ENCODE data around the gene GPR37L1.

Gene GPR37L1

DNA sequence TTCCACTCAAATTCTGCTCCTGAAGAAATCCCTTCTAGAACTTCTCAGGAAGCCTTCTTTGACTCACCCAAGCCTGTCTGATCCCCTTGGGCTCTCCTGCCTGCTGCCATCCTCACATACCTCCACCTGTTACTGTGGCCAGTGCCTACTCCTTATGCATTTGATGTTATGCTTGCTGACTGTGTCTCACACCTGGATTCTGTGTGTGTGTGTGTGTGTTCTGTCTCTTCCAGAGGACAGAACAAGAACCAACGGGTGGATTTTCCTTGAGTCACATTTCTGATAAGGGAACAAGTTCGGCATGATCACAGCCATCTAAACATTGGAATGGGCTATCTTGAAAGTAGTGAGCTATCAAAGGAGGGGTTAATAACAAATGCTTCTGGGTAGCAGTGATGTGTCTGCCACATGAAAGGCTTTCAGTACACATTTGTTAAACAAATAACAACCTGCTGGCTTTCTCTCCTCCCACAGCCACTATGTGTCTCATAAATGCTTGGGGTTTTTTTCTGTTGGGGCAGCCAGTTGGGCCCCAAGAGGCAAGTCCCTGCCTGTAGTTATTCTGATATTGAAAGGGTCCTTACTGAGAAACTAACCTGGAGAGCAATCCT, 8.9 kb upstream of the GPR37L1 start:
- H3K27me3 ChIP-seq (ENCODE audit: control insufficient read depth, insufficient read depth, low read length): no peaks in the 10 kb centered on the region
- no peak overlapping the region for H3K27ac ChIP-seq (ENCODE audit: low read depth, low read length)
- peaks cover 2% of the 10 kb centered on the region for H3K4me1 ChIP-seq (ENCODE audit: control insufficient read depth, insufficient read depth, low read length)
- no peaks in the 10 kb centered on the region for H3K36me3 ChIP-seq (ENCODE audit: control insufficient read depth, insufficient read depth, low read length)
- H3K9ac ChIP-seq (ENCODE audit: low read length): no peak overlapping the region
- H3K4me3 ChIP-seq (ENCODE audit: low read length): no peak overlapping the region

DNA sequence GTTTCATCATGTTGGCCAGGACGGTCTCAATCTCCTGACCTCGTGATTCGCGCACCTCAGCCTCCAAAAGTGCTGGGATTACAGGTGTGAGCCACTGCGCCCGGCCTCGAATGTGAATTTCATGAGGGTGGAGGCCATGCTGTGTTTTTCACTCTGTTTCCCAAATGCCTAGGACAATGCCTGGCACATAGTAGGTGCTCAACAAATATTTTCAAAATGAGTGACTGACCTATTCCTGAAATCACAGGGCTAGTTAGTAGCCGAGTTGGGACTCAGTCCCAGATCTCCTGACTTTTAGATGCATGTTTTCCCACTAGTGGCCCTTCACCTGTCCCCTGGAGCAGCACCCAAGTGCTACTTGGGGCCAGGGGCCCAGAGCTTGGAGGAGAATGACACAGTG, 6.4 kb upstream of the GPR37L1 start:
- Histone ChIP-seq H3K27ac (ENCODE audit: low read depth, low read length) (no peak overlapping the region), H3K4me1 (ENCODE audit: control insufficient read depth, insufficient read depth, low read length) (peaks cover 2% of the 10 kb centered on the region), H3K4me3 (ENCODE audit: low read length) (no peak overlapping the region), H3K36me3 (ENCODE audit: control insufficient read depth, insufficient read depth, low read length) (no peaks in the 10 kb centered on the region), H3K27me3 (ENCODE audit: control insufficient read depth, insufficient read depth, low read length) (no peaks in the 10 kb centered on the region), H3K9ac (ENCODE audit: low read length) (no peak overlapping the region)

GRCh38 chr1:202117898-202118371, 4.8 kb upstream of the GPR37L1 start:
- no peaks in the 10 kb centered on the region for H3K36me3 ChIP-seq (ENCODE audit: control insufficient read depth, insufficient read depth, low read length)
- H3K4me1 ChIP-seq (ENCODE audit: control insufficient read depth, insufficient read depth, low read length): peaks cover 1% of the 10 kb centered on the region
- no peak overlapping the region for H3K27ac ChIP-seq (ENCODE audit: low read depth, low read length)
- H3K4me3 ChIP-seq (ENCODE audit: low read length): no peak overlapping the region
- H3K9ac ChIP-seq (ENCODE audit: low read length): no peak overlapping the region
- H3K27me3 ChIP-seq (ENCODE audit: control insufficient read depth, insufficient read depth, low read length): no peaks in the 10 kb centered on the region

DNA sequence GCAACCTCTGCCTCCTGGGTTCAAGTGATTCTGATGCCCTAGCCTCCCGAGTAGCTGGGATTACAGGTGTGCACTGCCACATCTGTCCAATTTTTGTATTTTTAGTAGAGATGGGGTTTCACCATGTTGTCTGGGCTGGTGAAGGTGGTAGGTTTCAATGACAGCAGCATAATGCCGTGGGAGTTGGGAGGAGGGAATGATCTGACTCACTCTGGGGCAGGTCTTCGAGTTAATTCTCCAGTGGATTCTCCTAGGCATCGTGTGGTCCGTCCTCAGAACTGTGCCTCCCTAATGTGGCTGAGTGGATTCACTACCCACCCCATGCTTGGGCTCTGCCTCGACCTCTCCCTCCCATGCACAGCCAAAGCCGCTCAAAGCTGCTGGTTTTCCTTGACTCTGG, 1.7 kb upstream of the GPR37L1 start:
- H3K36me3 ChIP-seq (ENCODE audit: control insufficient read depth, insufficient read depth, low read length): no peaks in the 10 kb centered on the region

DNA sequence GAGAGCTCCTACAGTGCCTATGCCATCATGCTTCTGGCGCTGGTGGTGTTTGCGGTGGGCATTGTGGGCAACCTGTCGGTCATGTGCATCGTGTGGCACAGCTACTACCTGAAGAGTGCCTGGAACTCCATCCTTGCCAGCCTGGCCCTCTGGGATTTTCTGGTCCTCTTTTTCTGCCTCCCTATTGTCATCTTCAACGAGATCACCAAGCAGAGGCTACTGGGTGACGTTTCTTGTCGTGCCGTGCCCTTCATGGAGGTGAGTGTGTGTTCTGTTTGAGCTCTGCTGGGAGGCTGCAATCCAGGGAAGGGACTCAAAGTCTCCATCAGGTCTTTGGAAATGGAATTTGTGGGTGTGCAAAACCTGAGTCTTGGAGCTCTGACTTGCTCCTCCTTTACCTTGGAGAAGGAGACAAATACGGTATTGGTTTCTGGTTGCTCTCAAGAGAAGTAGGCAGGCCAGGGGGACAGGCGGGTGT, 658 bp downstream of the GPR37L1 start:
- Histone ChIP-seq H3K9ac (ENCODE audit: low read length) (no peak overlapping the region), H3K27me3 (ENCODE audit: control insufficient read depth, insufficient read depth, low read length) (no peaks in the 10 kb centered on the region), H3K4me3 (ENCODE audit: low read length) (peak overlapping the region; percentile 27), H3K4me1 (ENCODE audit: control insufficient read depth, insufficient read depth, low read length) (no peaks in the 10 kb centered on the region), H3K27ac (ENCODE audit: low read depth, low read length) (no peak overlapping the region), H3K36me3 (ENCODE audit: control insufficient read depth, insufficient read depth, low read length) (no peaks in the 10 kb centered on the region)

More for the DNA sequence above, 1.7 kb upstream of the GPR37L1 start:
- H3K4me3 ChIP-seq (ENCODE audit: low read length): no peak overlapping the region
- H3K4me1 ChIP-seq (ENCODE audit: control insufficient read depth, insufficient read depth, low read length): no peaks in the 10 kb centered on the region
- H3K27me3 ChIP-seq (ENCODE audit: control insufficient read depth, insufficient read depth, low read length): no peaks in the 10 kb centered on the region
- H3K27ac ChIP-seq (ENCODE audit: low read depth, low read length): no peak overlapping the region
- no peak overlapping the region for H3K9ac ChIP-seq (ENCODE audit: low read length)

DNA sequence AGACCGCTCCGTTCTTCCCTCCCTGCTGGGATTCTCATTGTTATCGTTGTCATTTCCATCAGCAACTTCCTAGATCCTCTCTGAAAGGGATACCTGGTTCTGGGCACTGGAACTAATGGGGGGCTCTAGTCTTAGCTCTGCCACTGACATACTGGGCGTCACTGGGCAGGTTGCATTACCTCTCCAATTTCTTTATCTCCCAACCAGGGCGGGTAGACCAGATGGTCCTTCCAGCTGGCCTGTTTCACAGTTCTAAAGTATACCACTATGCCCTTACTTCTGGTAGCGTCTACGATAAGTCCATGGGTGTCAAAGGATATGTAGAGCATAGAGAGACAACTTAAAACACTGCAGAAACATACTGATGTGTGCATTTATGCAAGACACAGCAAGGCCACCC, 1.4 kb downstream of the GPR37L1 start:
- no peaks in the 10 kb centered on the region for H3K27me3 ChIP-seq (ENCODE audit: control insufficient read depth, insufficient read depth, low read length)
- H3K4me1 ChIP-seq (ENCODE audit: control insufficient read depth, insufficient read depth, low read length): no peaks in the 10 kb centered on the region
- no peak overlapping the region for H3K27ac ChIP-seq (ENCODE audit: low read depth, low read length)
- no peaks in the 10 kb centered on the region for H3K36me3 ChIP-seq (ENCODE audit: control insufficient read depth, insufficient read depth, low read length)
- no peak overlapping the region for H3K4me3 ChIP-seq (ENCODE audit: low read length)
- no peak overlapping the region for H3K9ac ChIP-seq (ENCODE audit: low read length)

DNA sequence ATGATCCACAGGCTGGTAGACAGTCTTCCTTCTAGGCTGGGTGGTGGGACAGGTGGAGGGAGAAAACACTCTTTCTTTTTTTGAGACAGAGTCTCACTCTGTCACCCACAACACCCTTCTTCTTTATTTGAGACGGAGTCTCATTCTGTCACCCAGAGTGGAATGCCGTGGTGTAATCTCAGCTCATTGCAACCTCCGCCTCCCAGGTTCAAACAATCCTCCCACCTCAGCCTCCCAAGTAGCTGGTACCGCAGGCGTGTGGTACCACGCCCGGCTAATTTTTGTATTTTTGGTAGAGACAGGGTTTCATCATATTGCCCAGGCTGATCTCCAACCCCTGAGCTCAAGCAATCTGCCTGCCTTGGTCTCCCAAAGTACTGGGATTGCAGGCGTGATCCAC, 2.9 kb downstream of the GPR37L1 start:
- no peaks in the 10 kb centered on the region for H3K36me3 ChIP-seq (ENCODE audit: control insufficient read depth, insufficient read depth, low read length)
- no peak overlapping the region for H3K4me3 ChIP-seq (ENCODE audit: low read length)
- H3K4me1 ChIP-seq (ENCODE audit: control insufficient read depth, insufficient read depth, low read length): no peaks in the 10 kb centered on the region
- no peak overlapping the region for H3K27ac ChIP-seq (ENCODE audit: low read depth, low read length)
- H3K27me3 ChIP-seq (ENCODE audit: control insufficient read depth, insufficient read depth, low read length): no peaks in the 10 kb centered on the region
- H3K9ac ChIP-seq (ENCODE audit: low read length): no peak overlapping the region

DNA sequence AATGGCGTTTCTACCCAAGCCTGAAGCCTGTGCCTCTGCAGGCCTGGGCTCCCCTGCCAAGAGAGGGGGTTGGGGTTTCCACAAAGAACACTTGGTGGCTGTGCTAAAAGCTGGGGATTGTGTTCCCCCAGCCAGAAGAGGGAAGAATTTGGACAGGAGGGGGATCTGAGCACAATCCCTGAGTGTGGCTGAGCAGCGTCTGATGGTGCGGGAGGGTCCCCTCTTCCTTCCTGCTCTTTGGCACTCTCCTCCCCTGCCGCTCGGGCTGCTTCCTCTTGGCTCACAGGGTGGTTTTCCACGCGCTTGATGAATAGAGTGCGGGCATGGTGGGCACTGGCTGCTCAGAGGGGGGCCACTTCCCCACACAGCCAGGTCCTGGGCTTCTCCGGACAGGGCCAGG, 3.7 kb downstream of the GPR37L1 start:
- Histone ChIP-seq H3K36me3 (ENCODE audit: control insufficient read depth, insufficient read depth, low read length) (no peaks in the 10 kb centered on the region), H3K9ac (ENCODE audit: low read length) (no peak overlapping the region), H3K4me3 (ENCODE audit: low read length) (no peak overlapping the region), H3K4me1 (ENCODE audit: control insufficient read depth, insufficient read depth, low read length) (no peaks in the 10 kb centered on the region), H3K27ac (ENCODE audit: low read depth, low read length) (no peak overlapping the region), H3K27me3 (ENCODE audit: control insufficient read depth, insufficient read depth, low read length) (no peaks in the 10 kb centered on the region)

DNA sequence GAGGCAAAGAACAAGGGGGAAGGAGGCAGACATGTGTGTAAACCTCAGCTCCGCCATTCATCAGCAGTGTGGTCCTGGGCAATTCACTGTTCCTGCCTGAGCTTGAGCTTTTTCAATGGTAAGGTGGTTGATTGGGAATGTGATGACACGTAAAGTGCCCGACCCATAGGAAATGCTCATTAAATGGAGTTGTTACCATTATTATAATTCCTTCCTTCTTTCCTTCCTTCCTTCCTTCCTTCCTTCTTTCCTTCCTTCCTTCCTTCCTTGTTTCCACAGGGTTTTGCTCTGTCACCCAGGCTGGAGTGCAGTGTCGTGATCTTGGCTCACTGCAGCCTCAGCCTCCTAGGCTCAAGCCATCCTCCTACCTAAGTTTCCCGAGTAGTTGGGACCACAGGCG, 4.3 kb downstream of the GPR37L1 start:
- H3K36me3 ChIP-seq (ENCODE audit: control insufficient read depth, insufficient read depth, low read length): no peaks in the 10 kb centered on the region
- no peak overlapping the region for H3K9ac ChIP-seq (ENCODE audit: low read length)
- H3K27me3 ChIP-seq (ENCODE audit: control insufficient read depth, insufficient read depth, low read length): no peaks in the 10 kb centered on the region
- H3K4me3 ChIP-seq (ENCODE audit: low read length): no peak overlapping the region
- no peak overlapping the region for H3K27ac ChIP-seq (ENCODE audit: low read depth, low read length)
- peaks cover 4% of the 10 kb centered on the region for H3K4me1 ChIP-seq (ENCODE audit: control insufficient read depth, insufficient read depth, low read length)

DNA sequence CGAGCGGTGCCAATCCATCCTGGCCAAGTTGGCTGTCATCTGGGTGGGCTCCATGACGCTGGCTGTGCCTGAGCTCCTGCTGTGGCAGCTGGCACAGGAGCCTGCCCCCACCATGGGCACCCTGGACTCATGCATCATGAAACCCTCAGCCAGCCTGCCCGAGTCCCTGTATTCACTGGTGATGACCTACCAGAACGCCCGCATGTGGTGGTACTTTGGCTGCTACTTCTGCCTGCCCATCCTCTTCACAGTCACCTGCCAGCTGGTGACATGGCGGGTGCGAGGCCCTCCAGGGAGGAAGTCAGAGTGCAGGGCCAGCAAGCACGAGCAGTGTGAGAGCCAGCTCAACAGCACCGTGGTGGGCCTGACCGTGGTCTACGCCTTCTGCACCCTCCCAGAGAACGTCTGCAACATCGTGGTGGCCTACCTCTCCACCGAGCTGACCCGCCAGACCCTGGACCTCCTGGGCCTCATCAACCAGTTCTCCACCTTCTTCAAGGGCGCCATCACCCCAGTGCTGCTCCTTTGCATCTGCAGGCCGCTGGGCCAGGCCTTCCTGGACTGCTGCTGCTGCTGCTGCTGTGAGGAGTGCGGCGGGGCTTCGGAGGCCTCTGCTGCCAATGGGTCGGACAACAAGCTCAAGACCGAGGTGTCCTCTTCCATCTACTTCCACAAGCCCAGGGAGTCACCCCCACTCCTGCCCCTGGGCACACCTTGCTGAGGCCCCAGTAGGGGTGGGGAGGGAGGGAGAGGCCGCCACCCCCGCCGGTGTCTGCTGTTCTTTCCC, 5.3 kb downstream of the GPR37L1 start:
- no peaks in the 10 kb centered on the region for H3K27me3 ChIP-seq (ENCODE audit: control insufficient read depth, insufficient read depth, low read length)
- H3K9ac ChIP-seq (ENCODE audit: low read length): no peak overlapping the region

DNA sequence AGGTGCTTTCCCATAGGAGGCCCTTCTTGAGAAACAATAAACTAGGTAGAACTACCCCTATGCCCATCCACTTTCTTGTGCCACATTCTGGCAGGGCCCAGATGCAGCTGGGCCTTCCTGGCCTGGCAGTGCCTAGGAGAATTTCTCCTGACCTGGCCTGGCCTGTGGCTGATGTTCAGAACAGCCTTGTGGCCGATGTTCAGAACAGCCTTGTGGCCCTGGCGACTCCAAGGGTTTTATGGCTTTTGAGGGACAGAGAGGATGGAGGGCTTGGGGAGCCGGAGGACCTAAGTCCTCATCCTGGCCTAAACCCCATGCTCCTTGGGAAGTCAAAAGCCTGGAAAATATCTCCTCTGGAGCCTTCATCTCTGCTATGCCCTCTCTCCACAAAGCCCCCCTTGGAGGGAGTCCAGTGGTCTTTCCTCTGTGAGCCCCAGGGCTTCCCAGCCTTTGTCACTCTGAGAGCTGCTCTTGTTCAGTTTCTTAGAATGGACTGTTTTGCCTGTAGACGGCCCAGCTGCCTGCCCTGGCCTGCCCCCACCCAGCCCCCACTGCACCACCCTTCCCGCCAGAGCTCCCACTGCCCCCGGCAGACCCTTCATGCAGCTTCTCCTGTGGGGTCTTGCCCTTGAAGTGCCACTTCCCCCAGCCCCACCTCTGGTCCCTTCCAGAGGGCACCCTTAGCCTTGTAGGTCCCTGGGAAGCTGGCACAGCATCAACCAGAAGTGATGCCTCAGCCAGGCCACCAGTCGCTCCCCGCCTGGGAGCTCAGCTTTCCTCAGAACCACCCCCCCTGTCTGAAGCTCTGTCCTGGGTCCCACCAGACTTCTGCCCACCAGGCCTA, 7.0 kb downstream of the GPR37L1 start:
- peaks cover 13% of the 10 kb centered on the region for H3K36me3 ChIP-seq (ENCODE audit: control insufficient read depth, insufficient read depth, low read length)
- H3K27me3 ChIP-seq (ENCODE audit: control insufficient read depth, insufficient read depth, low read length): no peaks in the 10 kb centered on the region
- no peak overlapping the region for H3K4me3 ChIP-seq (ENCODE audit: low read length)
- peak overlapping the region; percentile 61 for H3K27ac ChIP-seq (ENCODE audit: low read depth, low read length)
- H3K9ac ChIP-seq (ENCODE audit: low read length): no peak overlapping the region
- H3K4me1 ChIP-seq (ENCODE audit: control insufficient read depth, insufficient read depth, low read length): peaks cover 15% of the 10 kb centered on the region

More for the DNA sequence above, 5.3 kb downstream of the GPR37L1 start:
- Histone ChIP-seq H3K27ac (ENCODE audit: low read depth, low read length) (no peak overlapping the region), H3K4me3 (ENCODE audit: low read length) (no peak overlapping the region), H3K36me3 (ENCODE audit: control insufficient read depth, insufficient read depth, low read length) (peaks cover 5% of the 10 kb centered on the region), H3K4me1 (ENCODE audit: control insufficient read depth, insufficient read depth, low read length) (peaks cover 13% of the 10 kb centered on the region)

GRCh38 chr1:202130297-202130721, 7.6 kb downstream of the GPR37L1 start:
- Histone ChIP-seq H3K27me3 (ENCODE audit: control insufficient read depth, insufficient read depth, low read length) (no peaks in the 10 kb centered on the region), H3K9ac (ENCODE audit: low read length) (no peak overlapping the region), H3K36me3 (ENCODE audit: control insufficient read depth, insufficient read depth, low read length) (peaks cover 15% of the 10 kb centered on the region), H3K4me1 (ENCODE audit: control insufficient read depth, insufficient read depth, low read length) (peaks cover 15% of the 10 kb centered on the region), H3K27ac (ENCODE audit: low read depth, low read length) (peak overlapping the region; percentile 61), H3K4me3 (ENCODE audit: low read length) (no peak overlapping the region)
